Endometrial microvascular endothelial cells (primary cell): Measurements from ENCODE around the gene OXNAD1. TPM values are rescaled to one million over a fixed set of nuclear protein-coding genes. Genes with fewer than 3 reads are reported as not detected.

Experiments used
- in situ Hi-C: cut with HindIII; loops from 2 replicates; pipeline ENCODE4 v1.10.0; 2017; ENCODE audit warnings: low sequenced_read_pairs, low pct_unique_long_range_greater_than_20kb; ENCODE audit errors: inconsistent ontology term
- total RNA-seq: library from RNA; depleted of rRNA; stranded (reverse); fragments of >200 nt; gene quantifications from one replicate; pipeline ENCODE4 v1.2.3, GENCODE V29; 2015; ENCODE audit errors: inconsistent ontology term

Gene OXNAD1, protein sequence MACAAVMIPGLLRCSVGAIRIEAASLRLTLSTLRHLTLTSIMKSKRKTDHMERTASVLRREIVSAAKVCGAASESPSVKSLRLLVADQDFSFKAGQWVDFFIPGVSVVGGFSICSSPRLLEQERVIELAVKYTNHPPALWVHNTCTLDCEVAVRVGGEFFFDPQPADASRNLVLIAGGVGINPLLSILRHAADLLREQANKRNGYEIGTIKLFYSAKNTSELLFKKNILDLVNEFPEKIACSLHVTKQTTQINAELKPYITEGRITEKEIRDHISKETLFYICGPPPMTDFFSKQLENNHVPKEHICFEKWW
- total RNA-seq = 8.2 TPM

DNA sequence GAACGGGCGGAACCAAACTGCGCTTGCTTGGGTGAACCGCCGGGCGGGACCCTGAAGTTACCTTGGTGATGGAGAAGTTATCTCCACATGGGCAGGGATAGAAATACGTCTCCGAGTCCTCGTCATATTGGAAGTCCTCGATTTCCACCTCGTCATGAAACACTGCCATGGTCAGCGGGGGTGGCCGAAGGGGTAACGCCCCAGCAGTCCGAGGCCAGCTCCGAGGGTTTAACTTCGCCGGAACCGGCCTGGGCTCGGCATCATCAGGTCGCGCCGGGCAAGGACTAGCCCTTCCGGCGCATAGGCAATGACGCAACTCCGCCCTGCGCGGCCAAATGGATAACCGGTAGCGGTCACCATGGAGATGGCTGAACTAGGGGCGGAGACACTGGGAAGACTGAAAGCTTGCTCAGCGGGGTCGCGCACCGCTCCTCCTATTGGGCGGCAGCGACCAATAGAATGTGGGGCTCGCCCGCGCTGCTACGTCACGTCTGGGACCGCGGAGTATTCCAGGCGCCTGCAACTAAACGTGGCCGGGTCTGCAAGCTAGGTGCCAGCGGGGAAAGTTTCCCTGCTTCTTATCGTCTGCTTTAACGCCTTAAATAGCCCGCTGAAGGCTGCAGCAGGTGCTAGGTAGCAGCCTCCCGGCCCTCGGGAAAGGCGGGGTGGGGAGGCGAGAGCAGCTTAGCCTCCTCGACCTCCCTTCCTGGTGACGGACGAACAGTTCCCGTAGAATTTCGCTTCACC, at the start of gene OXNAD1, which contains the start of gene DPH3:
OXNAD1 (plus strand) TSS at position 505 of the 747 bp plus-strand sequence. CDS start 5,741 bp downstream, outside the sequence.
DPH3 (minus strand) TSS at position 236 of the 747 bp plus-strand sequence; CDS start at position 169, 67 bp downstream.
- in situ Hi-C loops = loop anchor here (25.0 kb wide), 1 partner anchor 272 kb away; no protein-coding TSS in a partner anchor

DNA sequence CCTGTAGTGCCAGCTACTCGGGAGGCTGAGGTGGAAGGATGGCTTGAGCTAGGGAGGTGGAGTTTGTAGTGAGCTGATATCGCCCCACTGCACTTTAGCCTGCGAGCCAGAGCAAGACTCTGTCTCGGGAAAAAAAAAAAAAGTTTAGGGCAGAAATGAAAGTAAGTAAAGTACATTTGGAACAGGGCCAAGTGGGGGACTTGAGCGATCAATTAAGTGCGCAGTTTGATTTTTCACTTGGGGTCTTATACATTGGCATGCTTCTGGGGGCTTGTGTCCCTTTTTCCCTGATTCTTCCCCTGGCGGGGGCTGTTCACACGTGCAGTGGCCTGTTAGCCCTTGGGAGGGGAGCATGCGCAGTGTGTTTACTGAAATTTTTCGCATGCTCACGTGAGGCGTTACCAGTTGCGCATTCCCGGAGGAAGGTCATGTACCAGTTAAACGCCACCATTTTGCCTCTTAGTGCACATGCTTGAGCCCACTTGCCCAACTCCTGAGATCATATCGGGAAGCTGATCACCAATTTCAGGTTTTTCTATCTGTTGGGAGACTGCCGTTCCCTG, 48.6 kb upstream of the OXNAD1 start:
- in situ Hi-C loops = no loop called here

DNA sequence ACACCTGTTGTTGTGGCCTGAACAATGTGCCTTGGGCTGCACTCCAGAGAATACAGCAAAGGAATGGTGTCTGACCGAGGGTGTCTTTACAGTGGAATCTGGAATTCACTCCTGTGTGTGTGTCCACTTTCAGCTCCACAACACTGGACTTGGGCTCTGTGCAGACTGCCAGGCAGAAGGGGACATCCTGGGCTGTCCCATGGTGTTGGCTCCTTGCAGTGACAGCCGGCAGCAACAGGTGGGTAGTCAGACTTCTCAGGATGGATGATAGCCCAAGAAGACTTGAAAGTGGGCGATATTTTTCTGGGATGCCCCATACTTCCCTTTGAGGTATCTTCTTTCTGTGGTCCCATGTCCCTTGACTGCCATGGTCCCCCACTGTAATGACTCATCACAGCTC, 45.2 kb upstream of the OXNAD1 start:
- in situ Hi-C loops = no loop called here

DNA sequence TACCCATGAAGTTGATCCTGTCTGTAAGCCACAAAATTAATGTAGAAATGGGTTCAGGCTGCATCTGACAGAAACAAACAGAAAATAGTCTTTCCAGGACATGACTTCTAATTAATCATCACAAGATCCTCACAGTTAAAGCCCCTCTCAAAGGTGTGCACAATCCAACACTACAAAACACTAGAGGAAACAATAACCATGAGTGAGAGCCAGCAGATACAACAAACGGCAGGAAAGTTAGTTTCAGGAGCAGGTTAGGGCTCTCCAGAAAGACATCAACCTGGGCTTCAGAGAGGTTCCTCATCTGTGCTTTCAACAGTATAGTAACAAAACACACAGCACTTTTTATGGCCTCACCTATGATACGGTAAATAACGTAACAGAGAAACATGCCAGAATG, 43.0 kb upstream of the OXNAD1 start:
- in situ Hi-C loops = no loop called here

DNA sequence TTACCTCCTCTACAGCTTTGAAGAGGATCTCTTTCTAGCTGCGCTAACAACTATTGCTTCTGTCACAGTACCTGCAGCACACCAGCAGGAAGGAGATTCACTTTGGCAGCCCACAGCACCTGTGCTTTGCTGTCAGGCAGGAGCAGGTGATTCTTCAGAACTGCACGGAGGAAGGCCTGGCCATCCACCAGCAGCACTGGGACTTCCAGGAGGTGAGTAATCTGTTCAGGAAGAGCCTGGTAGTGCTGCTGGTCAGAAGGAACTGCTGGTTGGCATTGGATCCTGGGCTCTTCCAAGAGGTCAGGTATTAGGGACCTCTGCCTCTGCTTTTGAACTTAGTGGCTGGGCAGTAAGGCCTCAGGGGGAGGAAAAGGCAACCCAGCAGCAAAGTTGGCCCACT, 42.5 kb upstream of the OXNAD1 start:
- in situ Hi-C loops = no loop called here

DNA sequence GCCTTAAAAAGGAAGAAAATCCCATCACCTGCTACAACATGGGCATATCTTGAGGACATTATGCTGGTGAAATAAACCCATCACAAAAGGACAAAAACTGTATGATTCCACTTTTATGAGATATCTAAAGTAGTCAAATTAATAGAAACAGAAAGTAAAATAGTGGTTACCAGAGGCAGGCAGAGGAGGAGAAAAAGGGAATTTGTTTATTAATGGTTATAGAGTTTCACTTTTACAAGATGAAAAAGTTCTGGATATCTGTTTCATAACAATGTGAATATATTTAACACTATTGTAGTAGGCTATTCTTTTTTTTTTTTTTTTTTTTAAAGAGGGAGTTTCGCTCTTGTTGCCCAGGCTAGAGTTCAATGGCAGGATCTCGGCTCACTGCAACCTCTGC, 40.7 kb upstream of the OXNAD1 start:
- in situ Hi-C loops = no loop called here

DNA sequence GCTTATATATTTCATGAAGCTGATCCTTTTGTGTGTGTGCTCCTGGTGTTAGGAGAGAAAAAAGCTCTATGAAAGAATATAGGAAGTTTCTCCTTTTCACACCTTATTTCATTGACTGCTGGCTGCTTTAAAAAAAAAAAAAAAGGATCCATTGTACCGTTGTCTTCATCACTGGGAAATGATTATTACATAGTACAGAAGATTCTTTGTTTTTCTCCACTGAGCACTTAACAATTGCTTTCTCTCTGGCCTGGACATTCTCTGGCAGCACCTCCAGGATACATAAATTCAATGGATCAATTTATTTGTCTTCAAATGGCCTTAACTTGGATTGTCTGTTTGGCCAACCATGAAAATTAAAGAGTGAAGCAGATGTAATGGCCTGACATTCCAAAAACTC, 37.4 kb upstream of the OXNAD1 start:
- in situ Hi-C loops = no loop called here

DNA sequence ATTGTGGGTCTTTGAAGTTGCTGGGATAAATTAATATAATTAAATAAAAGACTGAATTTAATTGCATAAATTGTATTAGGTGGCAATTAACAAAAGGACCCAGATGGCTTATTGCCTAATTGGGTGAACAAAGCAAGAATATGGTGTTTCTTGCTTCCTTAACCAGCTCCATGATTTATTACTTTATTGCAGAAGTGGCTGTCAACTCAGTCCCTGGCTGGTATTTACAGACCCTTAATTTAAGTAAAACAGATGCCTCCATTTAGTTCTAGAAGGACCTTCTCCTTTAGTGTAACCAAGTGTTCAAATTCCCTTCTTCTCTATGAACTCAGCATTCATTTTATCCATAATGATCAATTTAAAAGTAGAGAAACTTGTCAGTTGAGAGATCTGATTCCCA, 35.3 kb upstream of the OXNAD1 start:
- in situ Hi-C loops = no loop called here

DNA sequence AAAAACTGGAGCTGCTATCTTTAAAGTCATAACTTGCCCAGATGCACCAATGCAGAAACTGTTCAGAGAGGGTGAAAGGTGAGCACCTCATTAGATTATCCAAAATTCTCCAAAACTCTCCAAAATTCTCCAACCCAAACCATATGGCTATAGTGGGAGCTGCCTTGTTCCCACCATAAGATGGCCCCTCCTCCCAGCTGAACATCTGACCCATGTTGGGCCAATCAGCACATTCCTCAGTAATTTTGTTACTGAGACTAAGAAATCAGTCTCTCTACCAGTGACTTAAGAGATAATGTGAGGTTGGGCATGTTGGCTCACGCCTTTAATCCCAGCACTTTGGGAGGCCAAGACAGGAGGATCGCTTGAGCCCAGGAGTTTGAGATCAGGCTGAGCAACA, 33.0 kb upstream of the OXNAD1 start:
- in situ Hi-C loops = no loop called here

DNA sequence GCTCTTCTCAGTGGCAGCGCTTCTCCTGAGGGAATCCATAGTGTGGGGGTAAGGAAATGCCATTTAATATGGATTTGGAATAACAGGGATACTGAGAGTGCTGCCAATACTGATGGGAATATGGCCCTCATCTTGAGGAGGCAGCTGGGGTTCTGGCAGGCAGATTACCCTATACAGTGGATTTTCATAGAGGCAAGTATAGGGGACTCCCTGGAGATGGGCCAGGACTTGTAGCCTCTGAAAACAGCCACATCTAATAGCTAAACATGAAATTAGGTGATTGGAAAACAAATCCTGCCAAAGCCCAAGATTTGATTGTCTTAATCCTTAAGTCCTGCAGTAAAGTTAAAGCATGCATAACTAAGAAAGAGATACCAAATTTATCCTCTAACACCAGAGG, 31.2 kb upstream of the OXNAD1 start:
- in situ Hi-C loops = no loop called here

DNA sequence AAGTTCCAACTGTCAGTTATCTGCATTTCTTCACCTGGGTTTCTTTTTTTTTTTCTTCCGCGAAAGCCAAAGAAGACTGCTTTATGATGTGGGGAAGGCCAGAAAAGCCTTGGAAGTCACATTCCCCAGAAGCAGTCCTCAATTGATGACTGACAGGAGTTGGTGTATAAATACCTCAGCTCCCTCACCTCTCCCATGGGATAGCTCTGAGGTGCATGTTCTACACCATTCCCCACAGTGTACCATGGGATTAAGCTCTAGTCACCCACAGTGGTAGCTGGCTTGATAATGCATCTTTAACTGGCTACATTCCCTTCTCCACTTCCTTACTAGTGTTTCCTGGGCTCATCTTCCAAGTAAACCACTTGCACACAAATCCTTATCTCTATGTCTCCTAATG, 30.7 kb upstream of the OXNAD1 start:
- in situ Hi-C loops = no loop called here

DNA sequence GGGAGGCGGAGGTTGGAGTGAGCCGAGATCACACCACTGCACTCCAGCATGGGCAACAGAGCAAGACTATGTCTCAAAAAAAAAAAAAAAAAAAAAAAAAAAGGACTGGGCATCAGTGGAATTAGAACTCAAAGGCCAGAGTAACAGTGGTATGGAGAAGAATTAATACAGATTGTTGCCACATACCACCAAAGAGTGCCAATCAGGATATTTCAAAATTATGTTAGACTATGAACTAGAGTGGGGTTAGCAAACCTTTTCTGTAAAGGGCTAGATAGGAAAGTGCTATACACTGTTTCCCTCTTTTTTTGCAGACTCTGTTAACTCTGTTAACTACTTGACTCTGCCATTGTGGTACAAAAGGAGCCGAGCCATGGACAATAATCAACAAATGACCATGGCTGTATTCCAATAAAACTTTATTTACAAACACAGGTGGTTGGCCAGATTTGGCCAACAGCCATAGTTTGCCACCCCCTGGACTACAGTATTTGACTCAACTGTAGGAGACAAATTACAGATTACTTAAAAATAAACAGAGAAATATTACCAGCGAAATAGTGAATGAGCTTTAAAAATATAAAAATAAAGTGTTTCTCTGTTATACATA, 28.9 kb upstream of the OXNAD1 start:
- in situ Hi-C loops = no loop called here

DNA sequence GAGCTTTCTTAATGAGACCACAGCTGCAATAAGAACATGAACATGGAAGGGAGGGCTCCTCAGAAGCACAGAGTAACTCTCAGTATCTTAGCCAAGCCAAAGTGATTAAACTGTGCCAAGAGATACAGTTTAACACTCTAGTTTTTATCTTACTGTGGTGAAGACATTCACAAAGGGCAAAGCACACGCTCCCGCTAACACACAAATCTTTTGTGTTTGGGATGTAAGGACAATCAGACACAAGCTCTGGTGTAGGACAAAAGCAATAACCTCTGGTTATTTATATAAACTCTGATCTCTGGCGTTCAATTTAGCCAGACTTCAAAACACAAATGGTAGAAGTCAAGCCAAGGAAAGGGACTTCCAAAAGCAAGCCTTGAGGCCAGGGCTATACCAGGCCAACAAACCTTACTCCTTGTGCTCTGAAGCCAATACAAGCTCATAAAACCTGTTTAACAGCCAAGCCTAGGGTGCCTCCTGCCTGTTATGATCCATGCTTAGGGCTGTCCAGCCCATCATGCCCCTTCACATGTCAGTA, 28.1 kb upstream of the OXNAD1 start:
- in situ Hi-C loops = no loop called here

DNA sequence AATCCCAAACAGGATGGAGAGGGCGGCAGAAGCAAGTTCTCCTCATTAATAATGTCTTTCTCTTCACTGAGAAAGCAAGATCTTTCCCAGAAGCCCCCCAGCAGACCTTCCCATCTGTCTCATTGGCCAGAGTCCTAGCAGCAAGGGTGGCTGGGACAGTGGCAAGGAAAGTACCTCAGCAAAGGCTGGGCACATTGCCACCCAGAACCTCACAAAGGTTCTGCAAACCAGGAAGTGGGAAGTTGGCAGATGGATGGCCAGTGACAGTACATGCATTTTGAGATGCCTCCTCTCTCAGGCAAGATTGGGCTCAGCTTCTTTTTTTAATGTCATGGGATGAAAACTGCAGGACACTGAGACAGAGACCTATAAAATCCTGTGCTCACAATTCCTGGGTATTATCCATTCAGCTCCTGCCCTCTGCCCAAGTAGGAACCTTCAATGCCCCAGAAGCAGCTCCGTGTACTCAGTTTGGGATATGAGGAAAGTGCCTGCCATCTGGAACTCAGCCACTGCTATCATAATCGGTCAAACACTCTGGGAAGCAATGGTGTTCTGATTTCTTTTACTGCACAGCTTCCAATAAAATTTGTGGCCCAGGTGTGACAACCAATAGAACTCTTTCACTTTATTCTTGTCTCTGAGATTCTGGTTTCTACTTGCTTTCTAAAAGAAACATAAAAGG, 25.8 kb upstream of the OXNAD1 start:
- in situ Hi-C loops = no loop called here

DNA sequence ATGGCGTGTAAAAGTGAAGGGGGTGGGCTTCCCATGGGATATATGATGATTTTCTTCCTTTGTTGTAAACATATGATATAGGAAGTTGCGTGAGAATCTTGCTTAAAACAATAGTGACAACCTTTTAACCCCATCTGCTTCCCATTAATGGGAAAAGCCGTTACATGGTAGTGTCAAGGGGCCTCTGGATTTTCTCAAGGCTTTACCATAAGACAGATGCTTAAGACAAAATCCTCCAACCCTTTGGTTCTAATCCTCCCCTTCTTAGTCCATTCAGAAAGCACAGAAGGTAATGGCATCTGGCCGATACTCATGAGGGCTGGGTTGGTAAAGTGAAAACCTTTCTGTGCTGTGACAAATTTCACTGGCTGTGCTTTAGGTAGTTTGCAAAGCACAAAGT, 25.2 kb upstream of the OXNAD1 start:
- in situ Hi-C loops = no loop called here

DNA sequence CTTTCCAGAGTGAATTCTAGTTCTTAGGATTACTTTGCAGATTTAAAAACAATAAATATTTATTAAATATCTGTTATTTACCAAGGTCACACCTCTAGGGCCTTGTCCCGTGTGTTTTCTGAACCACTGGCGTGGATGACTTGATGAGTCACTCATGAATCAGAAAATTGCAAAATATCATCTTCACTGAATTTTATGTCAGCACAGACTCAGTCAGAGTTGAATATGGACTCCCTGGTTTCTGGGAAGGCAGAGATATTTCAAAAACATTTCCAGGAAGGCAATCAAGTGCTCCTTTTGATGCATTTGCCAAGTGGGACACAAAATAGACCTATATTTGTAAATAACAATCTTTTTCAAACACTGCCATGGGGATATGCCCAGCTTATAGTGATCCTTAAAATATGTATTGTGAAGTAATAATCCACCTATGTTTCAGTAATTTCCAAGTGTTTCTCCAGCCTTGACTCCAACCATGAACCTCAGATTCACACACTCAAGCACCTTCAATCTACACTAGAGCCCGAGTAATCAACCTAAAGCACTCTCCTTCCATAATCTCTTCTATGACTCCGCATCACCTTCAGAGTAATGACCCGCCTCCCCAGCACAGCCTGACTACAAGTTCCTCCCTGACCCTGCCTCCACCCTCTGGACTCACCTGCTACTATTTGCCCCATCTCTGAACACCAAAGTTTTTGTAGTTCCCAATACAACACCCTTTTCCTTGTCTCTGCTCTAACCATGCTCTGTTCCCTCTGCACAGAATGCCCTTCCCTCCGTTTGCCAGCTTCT, 24.6 kb upstream of the OXNAD1 start:
- in situ Hi-C loops = no loop called here

DNA sequence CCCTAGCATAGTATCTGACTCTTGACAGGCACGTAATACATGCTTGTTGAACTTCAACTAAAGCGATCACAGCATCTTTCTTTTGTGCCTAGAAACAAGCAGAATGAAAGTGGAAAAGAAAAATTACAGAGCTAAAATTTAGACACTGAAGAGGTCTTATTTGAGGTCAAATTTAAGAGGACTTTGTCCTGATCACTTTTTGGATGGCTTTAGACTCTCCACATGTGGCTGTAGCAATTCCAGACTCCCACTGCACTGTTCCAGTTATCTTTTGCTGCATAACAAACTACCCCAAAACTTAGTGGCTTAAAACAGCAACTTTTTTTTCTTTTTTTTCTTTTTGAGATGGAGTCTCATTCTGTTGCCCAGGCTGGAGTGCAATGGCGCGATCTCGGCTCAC, 23.8 kb upstream of the OXNAD1 start:
- in situ Hi-C loops = no loop called here

DNA sequence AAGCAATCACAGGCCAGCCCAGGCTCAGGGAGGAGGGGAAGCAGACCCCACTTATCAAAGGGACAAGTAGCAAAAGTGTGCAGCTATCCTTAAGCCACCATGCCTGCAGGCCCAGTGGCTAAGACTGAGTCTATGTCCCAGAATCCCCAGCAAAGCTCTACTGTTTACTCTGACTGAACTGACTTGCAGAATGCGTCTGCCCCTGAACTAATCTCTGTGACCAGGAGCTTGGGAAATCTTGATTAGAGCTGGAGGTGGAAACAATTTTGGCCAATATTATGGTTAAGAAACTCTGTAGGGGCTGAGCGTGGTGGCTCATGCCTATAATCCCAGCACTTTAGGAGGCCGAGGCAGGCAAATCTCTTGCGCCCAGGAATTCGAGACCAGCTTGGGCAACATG, 22.8 kb upstream of the OXNAD1 start:
- in situ Hi-C loops = no loop called here
